WTC11 (cell line): ENCODE measurements around the gene G2E3. TPM values are rescaled to one million over a fixed set of nuclear protein-coding genes. Genes with fewer than 3 reads are reported as not detected.
A peak's percentile ranks its signal among the peaks of the same experiment; 100 is the strongest.

Source experiments
- ATAC-seq: fragments of 200-7000 bp; cut with Tn5 transposase; 2 replicates; pipeline ENCODE4 v1.10.0; 2021; ENCODE audit warnings: mild to moderate bottlenecking, moderate library complexity
- CTCF ChIA-PET: fragments of 300-600 bp; sonication (Branson Sonifier 250); formaldehyde crosslinking; loops from one replicate; lab custom pipeline; 2021; ENCODE audit warnings: antibody characterized with exemption; lab: Charles Lee
- POLR2A ChIA-PET: fragments of 350-600 bp; sonication (Branson Sonifier 250); formaldehyde crosslinking; loops from one replicate; lab custom pipeline; 2021; ENCODE audit warnings: antibody characterized with exemption; lab: Charles Lee
- DNase-seq: peaks from one replicate; pipeline ENCODE4 v3.0.0; 2021; ENCODE audit warnings: low spot score
- H3K27ac Mint-ChIP-seq: 2 replicates; pipeline ENCODE4 v1.8.0; 2021; ENCODE audit warnings: mixed read lengths
- H3K27me3 Mint-ChIP-seq: 2 replicates; pipeline ENCODE4 v1.8.0; 2021; ENCODE audit warnings: low read depth, mild to moderate bottlenecking, moderate library complexity, mixed read lengths
- H3K36me3 Mint-ChIP-seq: 2 replicates; pipeline ENCODE4 v1.8.0; 2021; ENCODE audit warnings: mixed read lengths
- H3K4me1 Mint-ChIP-seq: 2 replicates; pipeline ENCODE4 v1.8.0; 2022; ENCODE audit warnings: mixed read lengths
- H3K4me3 Mint-ChIP-seq: 2 replicates; pipeline ENCODE4 v1.8.0; 2021; ENCODE audit warnings: mild to moderate bottlenecking, moderate library complexity, mixed read lengths
- H3K9me3 Mint-ChIP-seq: 2 replicates; pipeline ENCODE4 v1.8.0; 2021; ENCODE audit warnings: mixed read lengths
- EMX1 ChIP-seq: fragments of 250-450 bp; sonication (Bioruptor Pico); IDR thresholded peaks from 2 replicates; pipeline ENCODE4 v1.8.0; 2021; ENCODE audit warnings: mild to moderate bottlenecking
- IRF2 ChIP-seq: sonication (generic); formaldehyde crosslinking; IDR thresholded peaks from 2 replicates; pipeline ENCODE4 v1.8.0; 2022; ENCODE audit warnings: low read depth, missing genetic modification reagents, borderline replicate concordance
- NR3C1 ChIP-seq: sonication (generic); formaldehyde crosslinking; conservative IDR thresholded peaks from 2 replicates; pipeline ENCODE4 v1.8.1; 2023; ENCODE audit warnings: low read depth, mild to moderate bottlenecking, missing genetic modification reagents
- SOX15 ChIP-seq: fragments of 250-450 bp; sonication (Bioruptor Pico); IDR thresholded peaks from 2 replicates; pipeline ENCODE4 v1.9.0; 2021; ENCODE audit warnings: mild to moderate bottlenecking
- ZBTB21 ChIP-seq: sonication (generic); formaldehyde crosslinking; IDR thresholded peaks from 2 replicates; pipeline ENCODE4 v1.8.1; 2023; ENCODE audit warnings: mild to moderate bottlenecking, missing genetic modification reagents, borderline replicate concordance
- ZNF121 ChIP-seq: sonication (generic); formaldehyde crosslinking; IDR thresholded peaks from 2 replicates; pipeline ENCODE4 v1.8.0; 2023; ENCODE audit warnings: missing genetic modification reagents
- ZNF263 ChIP-seq: sonication (generic); formaldehyde crosslinking; IDR thresholded peaks from 2 replicates; pipeline ENCODE4 v1.8.1; 2022; ENCODE audit warnings: low read depth, mild to moderate bottlenecking, moderate library complexity, missing genetic modification reagents
- ZNF317 ChIP-seq: sonication (generic); formaldehyde crosslinking; IDR thresholded peaks from 2 replicates; pipeline ENCODE4 v1.8.1; 2023; ENCODE audit warnings: low read depth, mild to moderate bottlenecking, moderate library complexity, missing genetic modification reagents, borderline replicate concordance
- total RNA-seq: library from RNA; stranded (reverse); gene quantifications from 3 replicates; pipeline ENCODE4 v1.2.3, GENCODE V29; 2021
- TF ChIP-seq, protein P1 (sequence below): sonication (generic); formaldehyde crosslinking; IDR thresholded peaks from 2 replicates; pipeline ENCODE4 v1.8.0; 2022; ENCODE audit warnings: mild to moderate bottlenecking, missing genetic modification reagents
- TF ChIP-seq, protein P2 (sequence below): sonication (generic); formaldehyde crosslinking; conservative IDR thresholded peaks from 2 replicates; pipeline ENCODE4 v1.8.1; 2022; ENCODE audit warnings: mild to moderate bottlenecking, missing genetic modification reagents
- TF ChIP-seq, protein P3 (sequence below): sonication (generic); formaldehyde crosslinking; IDR thresholded peaks from 2 replicates; pipeline ENCODE4 v1.8.1; 2022; ENCODE audit warnings: low read depth, mild to moderate bottlenecking, moderate library complexity, missing genetic modification reagents, borderline replicate concordance
- TF ChIP-seq, protein P4 (sequence below): sonication (generic); formaldehyde crosslinking; IDR thresholded peaks from 2 replicates; pipeline ENCODE4 v1.8.0; 2022; ENCODE audit warnings: mild to moderate bottlenecking, missing genetic modification reagents
- TF ChIP-seq, protein P5 (sequence below): fragments of 250-450 bp; sonication (Bioruptor Pico); IDR thresholded peaks from 2 replicates; pipeline ENCODE4 v1.9.0; 2021; ENCODE audit warnings: mild to moderate bottlenecking, borderline replicate concordance
- TF ChIP-seq, protein P6 (sequence below): sonication (generic); formaldehyde crosslinking; IDR thresholded peaks from 2 replicates; pipeline ENCODE4 v1.8.1; 2022; ENCODE audit warnings: missing genetic modification reagents, borderline replicate concordance
- TF ChIP-seq, protein P7 (sequence below): fragments of 200-600 bp; IDR thresholded peaks from 2 replicates; pipeline ENCODE4 v1.8.0; 2022; ENCODE audit warnings: antibody characterized with exemption

Gene G2E3
- total RNA-seq, 1 experiment from 2014 or later, result 66.2 TPM

DNA sequence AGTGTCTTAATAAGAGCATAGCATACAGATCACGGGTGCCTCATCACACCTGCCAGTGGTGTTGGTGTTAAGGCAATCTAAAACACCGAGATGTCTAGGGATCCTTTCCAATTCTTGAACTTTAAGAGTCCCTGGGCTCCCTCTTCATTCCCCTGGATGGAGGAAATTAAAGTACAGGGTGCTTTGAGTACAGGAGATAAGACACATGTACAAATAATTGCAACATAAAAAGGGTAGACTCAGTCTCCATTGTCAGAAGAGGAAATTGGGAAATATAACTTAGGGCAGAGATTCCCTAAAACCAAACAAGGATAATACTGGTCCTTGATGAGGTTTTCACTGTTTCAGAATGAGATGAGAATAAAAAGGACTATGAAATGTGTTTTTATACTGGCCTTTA is 98.1 kb downstream of the G2E3 start:
- Mint-ChIP-seq H3K27me3 (no peaks in the 10 kb centered on the region), H3K36me3 (peaks cover 19% of the 10 kb centered on the region), H3K9me3 (no peaks in the 10 kb centered on the region), H3K27ac (no peak overlapping the region), H3K4me3 (no peak overlapping the region), H3K4me1 (no peaks in the 10 kb centered on the region)
- DNase-seq, result no peak
- ChIA-PET CTCF (interaction anchor here (0.5 to 1.0 kb wide), 6 partner anchors 15 to 259 kb away, joined by 3 read pairs; no protein-coding TSS in a partner anchor), POLR2A (interaction anchor here (0.6 kb wide), 1 partner anchor 686 kb away, joined by 9 read pairs; no protein-coding TSS in a partner anchor)
- TF ChIP-seq, protein P1, sequence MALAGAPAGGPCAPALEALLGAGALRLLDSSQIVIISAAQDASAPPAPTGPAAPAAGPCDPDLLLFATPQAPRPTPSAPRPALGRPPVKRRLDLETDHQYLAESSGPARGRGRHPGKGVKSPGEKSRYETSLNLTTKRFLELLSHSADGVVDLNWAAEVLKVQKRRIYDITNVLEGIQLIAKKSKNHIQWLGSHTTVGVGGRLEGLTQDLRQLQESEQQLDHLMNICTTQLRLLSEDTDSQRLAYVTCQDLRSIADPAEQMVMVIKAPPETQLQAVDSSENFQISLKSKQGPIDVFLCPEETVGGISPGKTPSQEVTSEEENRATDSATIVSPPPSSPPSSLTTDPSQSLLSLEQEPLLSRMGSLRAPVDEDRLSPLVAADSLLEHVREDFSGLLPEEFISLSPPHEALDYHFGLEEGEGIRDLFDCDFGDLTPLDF (CRISPR knock-in tag), result no peak
- TF ChIP-seq EMX1 (CRISPR knock-in tag) (no peak), IRF2 (CRISPR knock-in tag) (no peak), ZNF263 (CRISPR knock-in tag) (no peak), ZNF317 (no peak), SOX15 (CRISPR knock-in tag) (no peak)
- TF ChIP-seq, protein P2, sequence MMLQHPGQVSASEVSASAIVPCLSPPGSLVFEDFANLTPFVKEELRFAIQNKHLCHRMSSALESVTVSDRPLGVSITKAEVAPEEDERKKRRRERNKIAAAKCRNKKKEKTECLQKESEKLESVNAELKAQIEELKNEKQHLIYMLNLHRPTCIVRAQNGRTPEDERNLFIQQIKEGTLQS (CRISPR knock-in tag), result no peak
- TF ChIP-seq, protein P3, sequence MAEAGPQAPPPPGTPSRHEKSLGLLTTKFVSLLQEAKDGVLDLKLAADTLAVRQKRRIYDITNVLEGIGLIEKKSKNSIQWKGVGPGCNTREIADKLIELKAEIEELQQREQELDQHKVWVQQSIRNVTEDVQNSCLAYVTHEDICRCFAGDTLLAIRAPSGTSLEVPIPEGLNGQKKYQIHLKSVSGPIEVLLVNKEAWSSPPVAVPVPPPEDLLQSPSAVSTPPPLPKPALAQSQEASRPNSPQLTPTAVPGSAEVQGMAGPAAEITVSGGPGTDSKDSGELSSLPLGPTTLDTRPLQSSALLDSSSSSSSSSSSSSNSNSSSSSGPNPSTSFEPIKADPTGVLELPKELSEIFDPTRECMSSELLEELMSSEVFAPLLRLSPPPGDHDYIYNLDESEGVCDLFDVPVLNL (CRISPR knock-in tag), result no peak
- TF ChIP-seq, protein P4, sequence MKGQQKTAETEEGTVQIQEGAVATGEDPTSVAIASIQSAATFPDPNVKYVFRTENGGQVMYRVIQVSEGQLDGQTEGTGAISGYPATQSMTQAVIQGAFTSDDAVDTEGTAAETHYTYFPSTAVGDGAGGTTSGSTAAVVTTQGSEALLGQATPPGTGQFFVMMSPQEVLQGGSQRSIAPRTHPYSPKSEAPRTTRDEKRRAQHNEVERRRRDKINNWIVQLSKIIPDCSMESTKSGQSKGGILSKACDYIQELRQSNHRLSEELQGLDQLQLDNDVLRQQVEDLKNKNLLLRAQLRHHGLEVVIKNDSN, result no peak
- TF ChIP-seq, protein P5, sequence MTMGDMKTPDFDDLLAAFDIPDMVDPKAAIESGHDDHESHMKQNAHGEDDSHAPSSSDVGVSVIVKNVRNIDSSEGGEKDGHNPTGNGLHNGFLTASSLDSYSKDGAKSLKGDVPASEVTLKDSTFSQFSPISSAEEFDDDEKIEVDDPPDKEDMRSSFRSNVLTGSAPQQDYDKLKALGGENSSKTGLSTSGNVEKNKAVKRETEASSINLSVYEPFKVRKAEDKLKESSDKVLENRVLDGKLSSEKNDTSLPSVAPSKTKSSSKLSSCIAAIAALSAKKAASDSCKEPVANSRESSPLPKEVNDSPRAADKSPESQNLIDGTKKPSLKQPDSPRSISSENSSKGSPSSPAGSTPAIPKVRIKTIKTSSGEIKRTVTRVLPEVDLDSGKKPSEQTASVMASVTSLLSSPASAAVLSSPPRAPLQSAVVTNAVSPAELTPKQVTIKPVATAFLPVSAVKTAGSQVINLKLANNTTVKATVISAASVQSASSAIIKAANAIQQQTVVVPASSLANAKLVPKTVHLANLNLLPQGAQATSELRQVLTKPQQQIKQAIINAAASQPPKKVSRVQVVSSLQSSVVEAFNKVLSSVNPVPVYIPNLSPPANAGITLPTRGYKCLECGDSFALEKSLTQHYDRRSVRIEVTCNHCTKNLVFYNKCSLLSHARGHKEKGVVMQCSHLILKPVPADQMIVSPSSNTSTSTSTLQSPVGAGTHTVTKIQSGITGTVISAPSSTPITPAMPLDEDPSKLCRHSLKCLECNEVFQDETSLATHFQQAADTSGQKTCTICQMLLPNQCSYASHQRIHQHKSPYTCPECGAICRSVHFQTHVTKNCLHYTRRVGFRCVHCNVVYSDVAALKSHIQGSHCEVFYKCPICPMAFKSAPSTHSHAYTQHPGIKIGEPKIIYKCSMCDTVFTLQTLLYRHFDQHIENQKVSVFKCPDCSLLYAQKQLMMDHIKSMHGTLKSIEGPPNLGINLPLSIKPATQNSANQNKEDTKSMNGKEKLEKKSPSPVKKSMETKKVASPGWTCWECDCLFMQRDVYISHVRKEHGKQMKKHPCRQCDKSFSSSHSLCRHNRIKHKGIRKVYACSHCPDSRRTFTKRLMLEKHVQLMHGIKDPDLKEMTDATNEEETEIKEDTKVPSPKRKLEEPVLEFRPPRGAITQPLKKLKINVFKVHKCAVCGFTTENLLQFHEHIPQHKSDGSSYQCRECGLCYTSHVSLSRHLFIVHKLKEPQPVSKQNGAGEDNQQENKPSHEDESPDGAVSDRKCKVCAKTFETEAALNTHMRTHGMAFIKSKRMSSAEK (CRISPR knock-in tag), result no peak
- no peak for ATAC-seq

DNA sequence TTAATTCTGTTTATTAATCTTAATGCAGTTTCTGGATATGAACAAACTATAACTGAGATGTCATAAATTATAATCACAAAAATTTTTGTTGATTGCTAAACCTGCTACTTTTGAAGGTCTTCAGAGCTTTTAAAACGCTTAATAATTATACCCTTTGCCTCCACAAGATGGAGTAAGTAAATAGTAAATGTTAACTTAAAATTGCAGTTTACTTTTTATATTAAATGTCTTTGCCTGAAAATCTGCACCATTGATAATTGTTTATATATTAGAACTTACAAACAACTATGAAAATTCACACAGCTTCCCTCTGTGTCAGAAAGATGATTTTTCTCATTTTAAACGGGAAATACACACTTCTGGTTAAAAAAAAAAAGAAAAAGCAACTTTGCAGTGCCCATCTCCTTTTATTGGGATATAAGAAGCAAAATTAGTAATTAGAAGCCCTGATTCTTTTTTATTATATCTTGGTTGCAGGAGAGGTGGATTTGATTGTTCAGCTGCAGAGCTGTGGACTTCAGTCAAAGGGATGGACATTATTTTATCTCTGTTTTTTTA is 98.7 kb downstream of the G2E3 start:
- Mint-ChIP-seq H3K9me3 (no peaks in the 10 kb centered on the region), H3K4me1 (no peaks in the 10 kb centered on the region), H3K27ac (no peak overlapping the region), H3K27me3 (no peaks in the 10 kb centered on the region), H3K4me3 (no peak overlapping the region), H3K36me3 (peaks cover 24% of the 10 kb centered on the region)
- ATAC-seq, result no peak
- no peak for DNase-seq
- TF ChIP-seq ZNF121 (CRISPR knock-in tag) (no peak), NR3C1 (CRISPR knock-in tag) (no peak), ZBTB21 (CRISPR knock-in tag) (no peak)
- TF ChIP-seq, protein P6, sequence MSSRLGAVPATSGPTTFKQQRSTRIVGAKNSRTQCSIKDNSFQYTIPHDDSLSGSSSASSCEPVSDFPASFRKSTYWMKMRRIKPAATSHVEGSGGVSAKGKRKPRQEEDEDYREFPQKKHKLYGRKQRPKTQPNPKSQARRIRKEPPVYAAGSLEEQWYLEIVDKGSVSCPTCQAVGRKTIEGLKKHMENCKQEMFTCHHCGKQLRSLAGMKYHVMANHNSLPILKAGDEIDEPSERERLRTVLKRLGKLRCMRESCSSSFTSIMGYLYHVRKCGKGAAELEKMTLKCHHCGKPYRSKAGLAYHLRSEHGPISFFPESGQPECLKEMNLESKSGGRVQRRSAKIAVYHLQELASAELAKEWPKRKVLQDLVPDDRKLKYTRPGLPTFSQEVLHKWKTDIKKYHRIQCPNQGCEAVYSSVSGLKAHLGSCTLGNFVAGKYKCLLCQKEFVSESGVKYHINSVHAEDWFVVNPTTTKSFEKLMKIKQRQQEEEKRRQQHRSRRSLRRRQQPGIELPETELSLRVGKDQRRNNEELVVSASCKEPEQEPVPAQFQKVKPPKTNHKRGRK (CRISPR knock-in tag), result no peak
- TF ChIP-seq, protein P7, sequence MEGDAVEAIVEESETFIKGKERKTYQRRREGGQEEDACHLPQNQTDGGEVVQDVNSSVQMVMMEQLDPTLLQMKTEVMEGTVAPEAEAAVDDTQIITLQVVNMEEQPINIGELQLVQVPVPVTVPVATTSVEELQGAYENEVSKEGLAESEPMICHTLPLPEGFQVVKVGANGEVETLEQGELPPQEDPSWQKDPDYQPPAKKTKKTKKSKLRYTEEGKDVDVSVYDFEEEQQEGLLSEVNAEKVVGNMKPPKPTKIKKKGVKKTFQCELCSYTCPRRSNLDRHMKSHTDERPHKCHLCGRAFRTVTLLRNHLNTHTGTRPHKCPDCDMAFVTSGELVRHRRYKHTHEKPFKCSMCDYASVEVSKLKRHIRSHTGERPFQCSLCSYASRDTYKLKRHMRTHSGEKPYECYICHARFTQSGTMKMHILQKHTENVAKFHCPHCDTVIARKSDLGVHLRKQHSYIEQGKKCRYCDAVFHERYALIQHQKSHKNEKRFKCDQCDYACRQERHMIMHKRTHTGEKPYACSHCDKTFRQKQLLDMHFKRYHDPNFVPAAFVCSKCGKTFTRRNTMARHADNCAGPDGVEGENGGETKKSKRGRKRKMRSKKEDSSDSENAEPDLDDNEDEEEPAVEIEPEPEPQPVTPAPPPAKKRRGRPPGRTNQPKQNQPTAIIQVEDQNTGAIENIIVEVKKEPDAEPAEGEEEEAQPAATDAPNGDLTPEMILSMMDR, result peak; percentile 13; the same call in 1 of the 2 replicates
- ChIA-PET CTCF (interaction anchor here (0.6 to 1.2 kb wide), 5 partner anchors 15 to 121 kb away, joined by 3 read pairs; no protein-coding TSS in a partner anchor), POLR2A (interaction anchor here (0.6 kb wide), 1 partner anchor 685 kb away, joined by 9 read pairs; no protein-coding TSS in a partner anchor)
